ENCODE data around the gene CCNL2.

- no peak for TF ChIP-seq CTCF (IDR thresholded peaks at IDR 0.05)
- TF ChIP-seq POLR2A (IDR thresholded peaks at IDR 0.05) = no peak
Observed at GRCh38 chr1:1367315-1367714, 31.8 kb downstream of the CCNL2 start.

Data from gastroesophageal sphincter (tissue), 3 donors.